GM12878 (cell line): ENCODE data around the gene LYPLA2. TPM values are rescaled to one million over a fixed set of nuclear protein-coding genes. Genes with fewer than 3 reads are reported as not detected.

Source experiments
- CBFB ChIP-seq: IDR thresholded peaks from 2 replicates; pipeline ENCODE4 v1.6.1; 2016; ENCODE audit warnings: antibody characterized with exemption, low read depth
- CREM ChIP-seq: IDR thresholded peaks from 2 replicates; pipeline ENCODE4 v1.6.1; 2014; ENCODE audit warnings: antibody characterized with exemption, low read depth
- CUX1 ChIP-seq: IDR thresholded peaks from 2 replicates; pipeline ENCODE4 v1.6.1; 2012; ENCODE audit warnings: improper control_type of control experiment, low read depth, low read length; ENCODE audit not compliant: insufficient replicate concordance
- E2F8 ChIP-seq: fragments of 450-650 bp; IDR thresholded peaks from 2 replicates; pipeline ENCODE4 v1.6.1; 2018; ENCODE audit warnings: mild to moderate bottlenecking, low read depth, moderate library complexity; ENCODE audit not compliant: partially characterized antibody
- FOXM1 ChIP-seq: IDR thresholded peaks from 2 replicates; pipeline ENCODE4 v1.6.1; 2012; ENCODE audit warnings: low read depth, mild to moderate bottlenecking, inconsistent platforms, low read length, moderate library complexity
- HDAC6 ChIP-seq: fragments of 200-600 bp; sonication (generic); IDR thresholded peaks from one replicate; pipeline ENCODE4 v1.8.0; 2017; ENCODE audit warnings: antibody characterized with exemption; ENCODE audit not compliant: unreplicated experiment
- MAX ChIP-seq: IDR thresholded peaks from 2 replicates; pipeline ENCODE4 v1.6.1; 2012; ENCODE audit warnings: low read depth, low read length, improper control_type of control experiment
- NFYA ChIP-seq: IDR thresholded peaks from 2 replicates; pipeline ENCODE4 v1.6.1; 2011; ENCODE audit warnings: low read depth, mild to moderate bottlenecking, low read length, improper control_type of control experiment, borderline replicate concordance
- RAD51 ChIP-seq: fragments of 450-650 bp; IDR thresholded peaks from 2 replicates; pipeline ENCODE4 v1.6.1; 2016; ENCODE audit warnings: moderate library complexity, mild to moderate bottlenecking, inconsistent platforms
- STAT3 ChIP-seq: IDR thresholded peaks from 2 replicates; pipeline ENCODE4 v1.6.1; 2011; ENCODE audit warnings: low read depth, low read length, improper control_type of control experiment
- ZNF24 ChIP-seq: fragments of 450-650 bp; IDR thresholded peaks from 2 replicates; pipeline ENCODE4 v1.6.1; 2017; ENCODE audit warnings: antibody characterized with exemption, mild to moderate bottlenecking
- ZZZ3 ChIP-seq: IDR thresholded peaks from 2 replicates; pipeline ENCODE4 v1.6.1; 2011; ENCODE audit warnings: low read depth; ENCODE audit not compliant: control insufficient read depth, insufficient read length
- polyA plus RNA-seq, 11 experiments: library from polyadenylated mRNA; depleted of rRNA in 4 of 11; unstranded in 6 of 11; stranded (reverse) in 5 of 11; fragments of >200 nt; fragmentation: Nextera tagmentation in 4 of 11; fragmentation: Illumina TruSeq in 1 of 11; extraction: Ambion mirVana in 4 of 11; extraction: Trizol in 1 of 11; gene quantifications; 1 replicate in 1 of 11; 2 replicates in 10 of 11; pipeline versions ENCODE4 v1.2.1 to v1.2.3, GENCODE V29; 2011 to 2016; ENCODE audit warnings: inconsistent platforms in 2 of 11, missing spikeins in 2 of 11, low read depth in 1 of 11
- total RNA-seq, 4 experiments: library from RNA; depleted of rRNA in 3 of 4; stranded (reverse); fragments of >200 nt in 3 of 4; fragmentation: Illumina TruSeq in 1 of 4; extraction: Trizol in 1 of 4; gene quantifications; 2 replicates each; pipeline versions ENCODE4 v1.2.1 to v1.2.3, GENCODE V29; 2013 to 2021
- TF ChIP-seq, protein P1 (sequence below): IDR thresholded peaks from 2 replicates; pipeline ENCODE4 v1.6.1; 2012; ENCODE audit warnings: low read depth, low read length, improper control_type of control experiment
- TF ChIP-seq, protein P2 (sequence below): IDR thresholded peaks from 2 replicates; pipeline ENCODE4 v1.6.1; 2012; ENCODE audit warnings: low read length, inconsistent platforms
- TF ChIP-seq, protein P3 (sequence below): IDR thresholded peaks from 2 replicates; pipeline ENCODE4 v1.6.1; 2011; ENCODE audit warnings: borderline replicate concordance, low read depth, mild to moderate bottlenecking, moderate library complexity, low read length; ENCODE audit not compliant: insufficient read depth, poor library complexity, severe bottlenecking

Gene LYPLA2
- total and polyA plus RNA-seq, 10 of the 15 experiments (the other 5 are each of a cell fraction or from before 2014, with no cell fraction given), result 2.7 to 129 (median 62.3) TPM

DNA sequence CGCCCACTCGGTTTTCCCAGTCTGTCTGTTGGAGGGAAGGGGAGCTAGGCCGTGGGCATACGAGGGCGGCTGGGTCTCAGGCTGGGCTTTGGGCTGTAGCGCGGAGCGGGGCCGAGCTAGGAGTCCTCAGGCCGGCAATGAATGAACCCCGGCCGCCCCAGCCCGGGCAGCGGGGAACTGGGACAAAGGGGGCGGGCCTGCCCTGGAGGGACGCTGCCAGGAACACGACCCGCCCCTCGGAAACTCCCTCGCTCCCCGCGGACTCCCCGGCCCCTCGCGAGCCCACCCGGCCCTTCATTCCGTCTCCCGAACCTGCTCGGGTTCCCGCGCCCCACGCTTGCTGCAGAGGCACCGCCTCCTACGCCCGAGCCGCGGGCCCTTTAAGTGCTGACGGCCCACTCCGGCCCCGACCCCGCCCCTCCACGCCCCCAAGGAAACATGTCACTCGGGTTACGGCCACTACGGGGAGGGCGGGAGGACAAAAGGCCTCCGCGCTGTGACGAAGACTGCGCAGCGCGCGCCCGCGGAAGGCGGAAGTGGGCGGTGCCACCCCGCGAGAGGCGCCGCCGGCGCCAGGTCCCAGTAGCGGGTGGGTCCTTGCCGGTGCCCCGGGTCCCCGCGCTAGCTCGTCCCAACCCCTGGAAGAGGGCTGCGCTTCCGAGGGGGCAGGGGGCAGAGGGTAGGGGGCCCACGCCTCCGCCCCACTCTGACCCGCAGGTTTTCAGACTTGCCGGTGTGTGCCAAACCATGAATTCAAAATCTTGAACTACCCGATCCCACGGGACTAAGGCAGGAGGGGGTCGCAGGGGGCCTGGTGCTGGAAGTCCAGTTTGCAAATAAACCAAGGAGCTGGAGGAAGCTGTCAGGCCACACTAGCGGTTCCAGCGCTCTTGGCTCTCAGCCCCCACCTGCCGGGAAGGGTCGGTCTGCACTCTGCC is 9.7 kb downstream of the LYPLA2 start, which contains the start of gene GALE (continued):
- no peak for TF ChIP-seq CUX1
- peak; percentile 14 for TF ChIP-seq E2F8
- peak; percentile 71; the same call in 1 of the 2 replicates for TF ChIP-seq CBFB
- no peak for TF ChIP-seq HDAC6
- no peak for TF ChIP-seq ZZZ3
- TF ChIP-seq FOXM1, result no peak
- peak; percentile 88 for TF ChIP-seq MAX
- TF ChIP-seq, protein P1, sequence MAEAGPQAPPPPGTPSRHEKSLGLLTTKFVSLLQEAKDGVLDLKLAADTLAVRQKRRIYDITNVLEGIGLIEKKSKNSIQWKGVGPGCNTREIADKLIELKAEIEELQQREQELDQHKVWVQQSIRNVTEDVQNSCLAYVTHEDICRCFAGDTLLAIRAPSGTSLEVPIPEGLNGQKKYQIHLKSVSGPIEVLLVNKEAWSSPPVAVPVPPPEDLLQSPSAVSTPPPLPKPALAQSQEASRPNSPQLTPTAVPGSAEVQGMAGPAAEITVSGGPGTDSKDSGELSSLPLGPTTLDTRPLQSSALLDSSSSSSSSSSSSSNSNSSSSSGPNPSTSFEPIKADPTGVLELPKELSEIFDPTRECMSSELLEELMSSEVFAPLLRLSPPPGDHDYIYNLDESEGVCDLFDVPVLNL, result peak; percentile 50; the same call in 1 of the 2 replicates
- no peak for TF ChIP-seq ZNF24
- no peak for TF ChIP-seq RAD51
- peak; percentile 97 for TF ChIP-seq CREM
- TF ChIP-seq, protein P2, sequence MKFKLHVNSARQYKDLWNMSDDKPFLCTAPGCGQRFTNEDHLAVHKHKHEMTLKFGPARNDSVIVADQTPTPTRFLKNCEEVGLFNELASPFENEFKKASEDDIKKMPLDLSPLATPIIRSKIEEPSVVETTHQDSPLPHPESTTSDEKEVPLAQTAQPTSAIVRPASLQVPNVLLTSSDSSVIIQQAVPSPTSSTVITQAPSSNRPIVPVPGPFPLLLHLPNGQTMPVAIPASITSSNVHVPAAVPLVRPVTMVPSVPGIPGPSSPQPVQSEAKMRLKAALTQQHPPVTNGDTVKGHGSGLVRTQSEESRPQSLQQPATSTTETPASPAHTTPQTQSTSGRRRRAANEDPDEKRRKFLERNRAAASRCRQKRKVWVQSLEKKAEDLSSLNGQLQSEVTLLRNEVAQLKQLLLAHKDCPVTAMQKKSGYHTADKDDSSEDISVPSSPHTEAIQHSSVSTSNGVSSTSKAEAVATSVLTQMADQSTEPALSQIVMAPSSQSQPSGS, result no peak
- no peak for TF ChIP-seq NFYA
- TF ChIP-seq, protein P3, sequence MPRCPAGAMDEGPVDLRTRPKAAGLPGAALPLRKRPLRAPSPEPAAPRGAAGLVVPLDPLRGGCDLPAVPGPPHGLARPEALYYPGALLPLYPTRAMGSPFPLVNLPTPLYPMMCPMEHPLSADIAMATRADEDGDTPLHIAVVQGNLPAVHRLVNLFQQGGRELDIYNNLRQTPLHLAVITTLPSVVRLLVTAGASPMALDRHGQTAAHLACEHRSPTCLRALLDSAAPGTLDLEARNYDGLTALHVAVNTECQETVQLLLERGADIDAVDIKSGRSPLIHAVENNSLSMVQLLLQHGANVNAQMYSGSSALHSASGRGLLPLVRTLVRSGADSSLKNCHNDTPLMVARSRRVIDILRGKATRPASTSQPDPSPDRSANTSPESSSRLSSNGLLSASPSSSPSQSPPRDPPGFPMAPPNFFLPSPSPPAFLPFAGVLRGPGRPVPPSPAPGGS, result peak; percentile 48
- 0 out of 2 replicates have a peak, but pooled peaks have one; percentile 51 for TF ChIP-seq STAT3
